HG02840 (cell line): ENCODE data around the gene LIPE.
"Not testable (repeated sequence)": the region's sequence is repeated elsewhere in the genome, so short reads cannot be mapped to it uniquely, and the experiment has no call there.

ENCODE experiments used
- ATAC-seq: cut with Tn5 transposase; IDR thresholded peaks from one replicate; pipeline ENCODE4 v1.9.1; 2021; ENCODE audit warnings: mild to moderate bottlenecking, moderate library complexity, moderate number of reproducible peaks; ENCODE audit not compliant: unreplicated experiment, low FRiP score

LIPE gene

GRCh38 chr19:42450314-42450934 lies 23.2 kb upstream of the LIPE start:
- ATAC-seq, result no peak

- not testable (repeated sequence) for ATAC-seq
These were observed 21.1 kb upstream of the LIPE start for GRCh38 chr19:42448306-42448705.

GRCh38 chr19:42445948-42446347 lies 18.8 kb upstream of the LIPE start:
- ATAC-seq, result no peak

- no peak for ATAC-seq
These were observed 16.8 kb upstream of the LIPE start for GRCh38 chr19:42443944-42444398.

GRCh38 chr19:42442833-42443232 lies 15.6 kb upstream of the LIPE start, which contains the start of gene CXCL17:
TSS of gene CXCL17 (minus strand) at chr19:42442946. CDS start at chr19:42442832, 114 bp downstream.
- no peak for ATAC-seq

GRCh38 chr19:42441049-42441445 lies 13.9 kb upstream of the LIPE start:
- no peak for ATAC-seq

- ATAC-seq, result no peak
These were observed 13.3 kb upstream of the LIPE start for GRCh38 chr19:42440357-42441048.

GRCh38 chr19:42436006-42436405 lies 8.8 kb upstream of the LIPE start:
- ATAC-seq, result no peak

GRCh38 chr19:42435316-42435715 lies 8.1 kb upstream of the LIPE start:
- no peak for ATAC-seq

GRCh38 chr19:42433503-42434260 lies 6.5 kb upstream of the LIPE start:
- ATAC-seq, result no peak

- no peak for ATAC-seq
These were observed 4.3 kb upstream of the LIPE start for GRCh38 chr19:42431486-42431885.

- ATAC-seq, result no peak
These were observed 1.5 kb upstream of the LIPE start for GRCh38 chr19:42428676-42429075.

- ATAC-seq, result no peak
These were observed 545 bp downstream of the LIPE start for GRCh38 chr19:42426643-42427042.

GRCh38 chr19:42424712-42425131 lies 2.5 kb downstream of the LIPE start:
- no peak for ATAC-seq

- no peak for ATAC-seq
These were observed 2.9 kb downstream of the LIPE start for GRCh38 chr19:42424345-42424707.

- ATAC-seq, result peak; percentile 86
These were observed 3.5 kb downstream of the LIPE start for GRCh38 chr19:42423462-42424344.

GRCh38 chr19:42422901-42423461 lies 4.2 kb downstream of the LIPE start:
- peak; percentile 32 for ATAC-seq

- ATAC-seq, result peak; percentile 14
These were observed 4.9 kb downstream of the LIPE start for GRCh38 chr19:42422092-42422900.

GRCh38 chr19:42421591-42422031 lies 5.6 kb downstream of the LIPE start:
- ATAC-seq, result no peak
